Gastroesophageal sphincter (tissue), 4 donors: ENCODE results near the gene IL17RB. TPM values are rescaled to one million over a fixed set of nuclear protein-coding genes. Genes with fewer than 3 reads are reported as not detected.

Experiments
- ATAC-seq: fragments of 150-250 bp; one replicate; pipeline ENCODE4 v1.9.1; 2016; ENCODE audit warnings: mild to moderate bottlenecking, moderate library complexity
- H3K27ac ChIP-seq, 4 donors: fragments of 200-600 bp; sonication (generic) in 3 of 4; 1 replicate in 3 of 4; 2 replicates in 1 of 4; pipeline ENCODE4 v1.5.1; 2016 to 2019
- H3K27me3 ChIP-seq: fragments of 200-600 bp; sonication (generic); one replicate; pipeline ENCODE4 v1.5.1; 2019
- H3K36me3 ChIP-seq, 2 donors: fragments of 200-600 bp; sonication (generic); one replicate each; pipeline ENCODE4 v1.5.1; 2019; ENCODE audit warnings: control low read depth in 1 of 2
- H3K4me1 ChIP-seq, 3 donors: fragments of 200-600 bp; sonication (generic); 1 replicate in 2 of 3; 2 replicates in 1 of 3; pipeline ENCODE4 v1.5.1; 2016 to 2019; ENCODE audit warnings: control low read depth in 2 of 3
- H3K4me3 ChIP-seq, 2 donors: fragments of 200-600 bp; sonication (generic); one replicate each; pipeline ENCODE4 v1.5.1; 2019; ENCODE audit warnings: mild to moderate bottlenecking in 1 of 2, moderate library complexity in 1 of 2
- H3K9me3 ChIP-seq, 3 donors: fragments of 200-600 bp; sonication (generic); one replicate each; pipeline ENCODE4 v1.5.1; 2017 to 2019; ENCODE audit warnings: control low read depth in 2 of 3
- CTCF ChIP-seq, 4 experiments: fragments of 200-600 bp in 2 of 4; fragments of 450-650 bp in 2 of 4; sonication (generic) in 1 of 4; IDR thresholded peaks; one replicate each; pipeline ENCODE4 v1.5.1; 2017 to 2019; ENCODE audit warnings: antibody characterized with exemption in 4 of 4, mild to moderate bottlenecking in 2 of 4, moderate library complexity in 2 of 4
- EP300 ChIP-seq: sonication (generic); formaldehyde crosslinking; IDR thresholded peaks from one replicate; pipeline ENCODE4 v1.6.1; 2017; ENCODE audit warnings: antibody characterized with exemption, mild to moderate bottlenecking
- POLR2A ChIP-seq, 2 donors: fragments of 450-650 bp; IDR thresholded peaks; one replicate each; pipeline ENCODE4 v1.6.1; 2017; ENCODE audit warnings: antibody characterized with exemption in 2 of 2, mild to moderate bottlenecking in 2 of 2, moderate library complexity in 1 of 2
- POLR2AphosphoS5 ChIP-seq: sonication (generic); formaldehyde crosslinking; IDR thresholded peaks from one replicate; pipeline ENCODE4 v1.6.1; 2017; ENCODE audit warnings: antibody characterized with exemption
- WGBS, 2 donors: methylation state at CpG; one replicate each; pipeline ENCODE4 v1.1.5; 2018; ENCODE audit warnings: low coverage in 1 of 2; 5-methylcytosine and 5-hydroxymethylcytosine counted together
- total RNA-seq, 4 donors: library from RNA; depleted of rRNA; stranded (reverse); fragments of >200 nt; gene quantifications; one replicate each; pipeline ENCODE4 v1.1.0, GENCODE V29; 2016

The IL17RB gene
- total RNA-seq, 4 donors from 2014 or later, result 0.19 to 1.1 (median 0.45) TPM

GRCh38 chr3:53822331-53822741, 24.0 kb upstream of the IL17RB start:
- WGBS, 2 donors, result 93 to 100% methylated on average over 1 to 2 of the region's 14 CpGs
- H3K27ac ChIP-seq, result no peak overlapping the region

GRCh38 chr3:53823026-53823955, 23.1 kb upstream of the IL17RB start:
- H3K4me1 ChIP-seq, result no peaks in the 10 kb centered on the region
- no peak for ATAC-seq
- WGBS, 2 donors, result 100% methylated on average over 6 of the region's 67 CpGs; no CpG with 5 or more reads in 1 of the 2 donors
- H3K36me3 ChIP-seq, result peaks cover 0 to 10% of the 10 kb centered on the region in 2 donors
- no peaks in the 10 kb centered on the region for H3K9me3 ChIP-seq
- H3K27ac ChIP-seq, result no peak overlapping the region
- no peak overlapping the region for H3K4me3 ChIP-seq
- no peaks in the 10 kb centered on the region for H3K27me3 ChIP-seq
- TF ChIP-seq EP300, result no peak
- no peak for TF ChIP-seq POLR2AphosphoS5
- TF ChIP-seq CTCF (IDR thresholded peaks at IDR 0.05), result no peak

More at GRCh38 chr3:53822331-53822741, 24.0 kb upstream of the IL17RB start:
- Histone ChIP-seq H3K27me3 (no peaks in the 10 kb centered on the region), H3K4me3 (no peak overlapping the region), H3K36me3 (peaks cover 0 to 17% of the 10 kb centered on the region in 2 donors), H3K4me1 (no peaks in the 10 kb centered on the region), H3K9me3 (no peaks in the 10 kb centered on the region)
- ATAC-seq, result no peak
- TF ChIP-seq POLR2AphosphoS5, result no peak

- Histone ChIP-seq H3K4me1 (no peaks in the 10 kb centered on the region), H3K4me3 (no peak overlapping the region), H3K36me3 (peaks cover 0 to 9% of the 10 kb centered on the region in 2 donors), H3K27me3 (no peaks in the 10 kb centered on the region), H3K9me3 (no peaks in the 10 kb centered on the region), H3K27ac (no peak overlapping the region)
- WGBS, 2 donors, result 58 to 67% methylated on average over 2 to 3 of the region's 10 CpGs
- no peak for TF ChIP-seq POLR2A (IDR thresholded peaks at IDR 0.05)
- TF ChIP-seq CTCF (IDR thresholded peaks at IDR 0.05), result no peak
- TF ChIP-seq POLR2AphosphoS5, result no peak
- TF ChIP-seq EP300, result no peak
- no peak for ATAC-seq
These were observed 22.3 kb upstream of the IL17RB start for GRCh38 chr3:53823956-53824657.

- TF ChIP-seq EP300 (no peak), POLR2AphosphoS5 (no peak), CTCF (IDR thresholded peaks at IDR 0.05) (no peak), POLR2A (IDR thresholded peaks at IDR 0.05) (no peak)
- Histone ChIP-seq H3K4me1 (no peaks in the 10 kb centered on the region), H3K4me3 (no peak overlapping the region), H3K27ac (no peak overlapping the region), H3K36me3 (peaks cover 0 to 2% of the 10 kb centered on the region in 2 donors), H3K27me3 (no peaks in the 10 kb centered on the region), H3K9me3 (no peaks in the 10 kb centered on the region)
- no peak for ATAC-seq
- 77 to 96% methylated on average over 2 to 4 of the region's 4 CpGs for WGBS, 2 donors
These were observed 21.6 kb upstream of the IL17RB start for GRCh38 chr3:53824795-53825194.

- WGBS, 2 donors, result 40 to 67% methylated on average over 1 of the region's 1 CpG
- Histone ChIP-seq H3K4me3 (no peak overlapping the region), H3K4me1 (no peaks in the 10 kb centered on the region), H3K36me3 (no peaks in the 10 kb centered on the region), H3K9me3 (no peaks in the 10 kb centered on the region), H3K27ac (no peak overlapping the region), H3K27me3 (no peaks in the 10 kb centered on the region)
- TF ChIP-seq POLR2A (IDR thresholded peaks at IDR 0.05) (no peak), EP300 (no peak), POLR2AphosphoS5 (no peak), CTCF (IDR thresholded peaks at IDR 0.05) (no peak)
- ATAC-seq, result no peak
These were observed 20.3 kb upstream of the IL17RB start for GRCh38 chr3:53826048-53826447.
